ENCODE measurements around the gene ATXN10.

GRCh38 chr22:45892681-45893461 is 221.2 kb downstream of the ATXN10 start:
- TF ChIP-seq CTCF (IDR thresholded peaks at IDR 0.05; ENCODE audit: low read depth, low read length) (no peak), EZH2phosphoT487 (IDR thresholded peaks at IDR 0.05; ENCODE audit: low read depth) (no peak)

Data from OCI-LY3 (cell line).